Subcutaneous abdominal adipose tissue (tissue), 5 donors: ENCODE measurements around the gene ZBTB48.

Experiments used
- H3K27ac ChIP-seq: one replicate; pipeline ENCODE4 v1.7.0; 2013; ENCODE audit warnings: low read depth, mild to moderate bottlenecking, inconsistent platforms, low read length, moderate library complexity
- H3K27me3 ChIP-seq, 5 donors: one replicate each; pipeline ENCODE4 v1.7.0; 2013; ENCODE audit warnings: low read length in 5 of 5, inconsistent platforms in 1 of 5; ENCODE audit not compliant: control insufficient read depth in 5 of 5, insufficient read depth in 4 of 5
- H3K36me3 ChIP-seq, 5 donors: one replicate each; pipeline ENCODE4 v1.7.0; 2013; ENCODE audit warnings: low read length in 5 of 5; ENCODE audit not compliant: control insufficient read depth in 5 of 5, insufficient read depth in 5 of 5
- H3K4me1 ChIP-seq, 5 donors: one replicate each; pipeline ENCODE4 v1.7.0; 2013; ENCODE audit warnings: low read length in 5 of 5, mild to moderate bottlenecking in 3 of 5, moderate library complexity in 1 of 5; ENCODE audit not compliant: control insufficient read depth in 5 of 5, insufficient read depth in 5 of 5
- H3K4me3 ChIP-seq, 5 donors: one replicate each; pipeline ENCODE4 v1.7.0; 2013; ENCODE audit warnings: low read length in 5 of 5, low read depth in 1 of 5
- H3K9ac ChIP-seq, 5 donors: one replicate each; pipeline ENCODE4 v1.7.0; 2013; ENCODE audit warnings: low read length in 5 of 5, mild to moderate bottlenecking in 4 of 5, moderate library complexity in 3 of 5
- H3K9me3 ChIP-seq, 5 donors: one replicate each; pipeline ENCODE4 v1.7.0; 2013; ENCODE audit warnings: low read length in 5 of 5; ENCODE audit not compliant: control insufficient read depth in 5 of 5
- donor health status: healthy.
- donor health status: healthy.
- donor health status: healthy.
- donor health status: healthy.
- donor health status: healthy.

Gene ZBTB48

DNA sequence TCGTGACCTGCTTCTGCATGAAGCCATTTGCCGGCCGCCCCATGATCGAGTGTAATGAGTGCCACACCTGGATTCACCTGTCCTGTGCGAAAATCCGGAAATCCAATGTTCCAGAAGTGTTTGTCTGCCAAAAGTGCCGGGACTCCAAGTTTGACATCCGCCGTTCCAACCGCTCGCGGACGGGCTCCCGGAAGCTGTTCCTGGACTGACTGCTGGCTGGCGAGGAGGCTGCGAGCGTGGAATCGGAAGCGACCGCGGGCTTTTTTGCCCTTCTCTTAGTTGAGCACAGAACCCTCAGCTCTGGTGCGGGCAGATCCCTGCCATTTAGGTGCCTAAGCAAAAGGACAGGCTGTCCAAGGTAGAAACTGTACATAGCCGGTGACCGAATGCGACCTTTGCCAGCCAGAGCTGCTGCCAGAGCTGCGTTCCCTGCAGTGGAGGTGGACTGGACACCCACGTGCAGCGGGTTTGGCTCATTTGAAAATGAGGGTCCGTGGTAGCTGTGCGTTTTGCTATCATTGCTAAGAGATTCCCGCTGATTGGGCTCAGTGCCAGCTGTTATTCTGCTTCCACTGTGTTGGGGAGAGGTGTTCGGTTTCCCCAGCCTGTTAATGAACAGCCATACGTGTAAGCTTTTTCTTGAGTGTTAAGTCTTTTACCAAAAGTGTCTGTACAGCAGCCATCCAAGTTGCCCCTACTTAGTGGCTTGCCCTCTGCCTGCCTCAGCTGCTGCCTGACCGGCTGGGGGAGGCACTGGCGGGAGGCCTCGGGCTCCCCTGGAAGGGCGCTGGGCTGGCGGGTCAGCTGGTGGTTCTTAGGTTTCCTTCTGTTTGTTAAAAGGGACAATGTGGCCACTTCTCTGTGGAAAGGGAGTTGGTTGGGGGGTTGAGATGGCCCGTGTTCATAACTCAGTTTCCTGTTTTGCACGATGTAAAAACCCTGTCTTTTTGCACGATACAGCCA lies 41.9 kb downstream of the ZBTB48 start:
- peak overlapping the region in 3 of 5 donors; percentile 8 to 53 (median 16) for H3K9ac ChIP-seq
- peaks cover 8 to 64% (median 51%) of the 10 kb centered on the region in 5 donors for H3K4me1 ChIP-seq
- peak overlapping the region; percentile 95 for H3K27ac ChIP-seq
- H3K4me3 ChIP-seq: peak overlapping the region in 2 of 5 donors; percentile 13 to 25
- peaks cover 0 to 43% (median 29%) of the 10 kb centered on the region in 5 donors for H3K36me3 ChIP-seq
- no peaks in the 10 kb centered on the region for H3K27me3 ChIP-seq
- no peaks in the 10 kb centered on the region for H3K9me3 ChIP-seq

DNA sequence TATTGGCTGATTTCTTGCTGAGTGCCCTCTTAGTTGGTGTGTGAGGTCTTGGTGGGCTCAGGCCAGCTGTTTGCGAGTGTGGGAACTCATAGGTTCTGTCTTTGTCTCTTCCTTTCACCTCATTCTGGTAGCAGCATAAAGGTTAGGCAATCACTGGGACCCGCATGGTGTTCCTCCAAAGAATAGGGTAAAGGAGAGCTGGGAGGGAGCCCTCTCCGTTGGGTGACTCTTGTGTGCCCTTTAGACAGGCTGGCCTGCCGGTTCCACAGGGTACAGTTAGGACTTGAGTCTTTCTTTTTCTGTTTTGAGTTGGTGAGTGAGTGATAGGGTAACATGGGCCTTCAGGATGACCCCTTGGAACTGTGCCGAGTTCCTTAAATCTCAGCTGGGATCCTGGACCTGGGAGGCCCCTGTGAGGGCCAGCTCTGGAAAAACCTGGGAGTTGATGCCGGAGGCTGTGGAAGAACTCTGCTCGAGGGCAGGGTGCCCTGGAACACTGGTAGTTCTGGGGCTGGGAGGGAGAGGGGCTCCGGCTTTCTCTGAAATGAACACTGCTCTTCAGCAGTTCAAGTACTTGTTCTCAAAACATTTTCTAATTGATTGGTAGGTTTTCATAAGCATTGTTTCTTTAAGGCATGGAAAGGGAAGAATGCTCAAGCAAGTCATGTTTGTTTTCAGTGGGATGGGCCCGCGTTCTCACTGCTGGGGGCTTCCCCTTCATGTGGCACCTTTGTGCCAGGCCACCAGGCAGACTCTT lies 42.8 kb downstream of the ZBTB48 start:
- peak overlapping the region in 4 of 5 donors; percentile 8 to 56 (median 48) for H3K9ac ChIP-seq
- peaks cover 0 to 42% (median 31%) of the 10 kb centered on the region in 5 donors for H3K36me3 ChIP-seq
- peak overlapping the region; percentile 95 for H3K27ac ChIP-seq
- no peaks in the 10 kb centered on the region for H3K27me3 ChIP-seq
- peaks cover 10 to 64% (median 52%) of the 10 kb centered on the region in 5 donors for H3K4me1 ChIP-seq
- peak overlapping the region in 2 of 5 donors; percentile 13 to 25 for H3K4me3 ChIP-seq
- H3K9me3 ChIP-seq: no peaks in the 10 kb centered on the region

DNA sequence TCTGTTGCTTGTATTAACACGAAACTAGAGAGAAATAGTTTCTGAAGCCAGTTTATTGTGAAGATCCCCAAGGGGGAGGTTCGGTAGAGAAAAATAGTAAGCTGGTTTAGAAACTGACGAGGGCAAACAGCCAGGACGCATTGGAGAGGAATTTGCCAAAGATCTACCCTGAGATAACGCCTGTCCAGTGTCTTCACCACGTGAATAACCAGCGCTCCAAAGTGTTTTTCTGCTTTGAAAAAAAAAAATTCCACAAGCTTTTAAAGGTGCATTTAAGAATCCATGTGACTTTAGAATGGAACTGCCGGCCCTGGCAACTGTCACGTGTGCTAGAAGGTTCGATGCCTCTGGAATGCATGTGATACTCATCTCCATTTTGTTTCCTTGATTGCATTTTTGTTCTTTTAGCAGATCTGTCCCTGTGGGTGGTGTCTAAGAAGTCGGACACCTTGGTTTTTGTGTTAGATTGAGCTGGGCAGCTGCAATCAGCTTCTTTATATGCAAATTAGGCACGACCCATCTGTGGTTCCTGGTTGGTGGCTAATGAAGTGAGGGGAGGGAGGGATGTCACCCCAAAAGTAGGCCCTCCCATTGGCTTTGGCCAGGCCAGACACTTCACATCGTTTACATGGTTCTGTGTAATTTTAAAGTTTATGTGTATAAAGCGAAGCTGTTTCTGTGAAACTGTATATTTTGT lies 43.6 kb downstream of the ZBTB48 start:
- H3K4me3 ChIP-seq: no peak overlapping the region
- H3K9ac ChIP-seq: peak overlapping the region in 4 of 5 donors; percentile 8 to 56 (median 42)
- H3K9me3 ChIP-seq: no peaks in the 10 kb centered on the region
- no peaks in the 10 kb centered on the region for H3K27me3 ChIP-seq
- H3K4me1 ChIP-seq: peaks cover 9 to 56% (median 51%) of the 10 kb centered on the region in 5 donors
- peak overlapping the region; percentile 95 for H3K27ac ChIP-seq
- H3K36me3 ChIP-seq: peaks cover 0 to 43% (median 34%) of the 10 kb centered on the region in 5 donors

DNA sequence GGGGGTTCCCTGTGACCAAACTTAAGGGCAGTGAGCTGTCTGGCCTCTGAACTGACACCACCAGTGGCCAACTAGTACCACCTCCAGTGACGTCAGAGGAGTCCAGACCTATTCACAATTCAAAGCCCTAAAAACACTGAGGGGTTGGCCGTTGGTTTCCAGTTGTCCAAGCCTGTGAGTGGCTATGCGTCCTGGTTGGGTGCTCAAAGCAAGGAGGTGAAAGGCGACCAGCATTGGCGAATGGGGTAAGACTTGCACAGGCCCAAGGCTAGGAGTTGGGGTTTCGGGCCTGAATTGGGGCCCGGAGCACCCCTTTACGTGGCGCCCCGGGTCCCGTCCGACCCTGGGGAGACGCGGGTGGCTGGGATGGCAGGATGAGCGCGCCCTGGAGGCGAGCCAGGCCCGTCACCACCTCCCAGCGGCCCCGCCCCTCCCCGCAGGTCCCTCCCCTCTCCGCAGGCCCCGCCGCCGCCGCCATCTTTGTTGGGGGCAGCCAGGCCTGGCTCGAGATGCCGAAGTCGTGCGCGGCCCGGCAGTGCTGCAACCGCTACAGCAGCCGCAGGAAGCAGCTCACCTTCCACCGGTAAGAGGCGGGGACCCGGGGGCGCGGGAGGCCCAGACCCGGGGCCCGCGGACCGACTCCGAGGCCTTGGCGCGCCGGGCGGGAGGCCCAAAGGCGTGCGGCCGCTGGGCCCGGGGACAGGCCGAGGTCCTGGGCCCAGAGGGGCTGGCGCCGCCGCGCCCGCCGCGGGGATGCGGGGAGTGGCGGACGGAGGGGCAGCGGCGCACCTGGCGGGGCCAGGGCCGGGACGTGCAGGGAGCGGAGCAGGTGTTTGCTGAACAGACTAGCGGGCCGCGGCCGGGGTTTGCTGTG lies 45.2 kb downstream of the ZBTB48 start, which contains the start of gene THAP3:
Gene THAP3 (plus strand): TSS at position 159 of the 874 bp plus-strand sequence. CDS start 351 bp downstream, at position 510.
- H3K27me3 ChIP-seq: no peaks in the 10 kb centered on the region
- H3K4me1 ChIP-seq: peaks cover 9 to 56% (median 50%) of the 10 kb centered on the region in 5 donors
- peak within 1 kb of the TSS; percentile 56 to 84 (median 78) for H3K9ac ChIP-seq
- peaks cover 0 to 49% (median 43%) of the 10 kb centered on the region in 5 donors for H3K36me3 ChIP-seq
- peak within 1 kb of the TSS; percentile 95 for H3K27ac ChIP-seq
- H3K9me3 ChIP-seq: no peaks in the 10 kb centered on the region
- peak within 1 kb of the TSS; percentile 72 to 85 (median 84) for H3K4me3 ChIP-seq

DNA sequence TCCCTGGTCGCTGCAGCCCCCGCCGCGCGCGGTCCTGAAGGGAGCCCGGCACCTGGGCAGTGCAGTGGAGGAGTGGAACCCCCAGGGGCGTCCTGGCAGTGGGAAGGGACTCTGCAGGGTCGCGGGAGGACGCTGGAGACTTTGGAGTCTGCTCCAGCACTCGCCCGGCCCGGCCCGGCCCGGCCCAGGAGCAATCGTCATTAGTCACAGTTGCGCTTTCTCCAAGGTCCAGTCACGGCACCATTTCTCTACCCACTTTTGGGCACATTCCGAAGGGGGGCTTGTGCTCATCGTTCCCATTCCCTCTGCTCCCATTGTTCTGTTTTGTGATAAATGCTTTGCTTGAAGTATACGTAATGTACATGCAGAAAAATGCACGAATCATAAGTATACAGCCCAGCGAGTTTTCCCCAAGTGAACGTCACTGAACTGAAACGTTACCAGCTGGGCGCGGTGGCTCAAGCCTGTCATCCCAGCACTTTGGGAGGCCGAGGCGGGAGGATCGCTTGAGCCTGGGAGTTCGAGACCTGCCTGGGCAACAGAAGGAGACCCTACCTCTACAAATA lies 45.9 kb downstream of the ZBTB48 start:
- peak overlapping the region; percentile 72 to 85 (median 84) for H3K4me3 ChIP-seq
- peak overlapping the region in 4 of 5 donors; percentile 76 to 84 (median 80) for H3K9ac ChIP-seq
- H3K4me1 ChIP-seq: peaks cover 9 to 56% (median 50%) of the 10 kb centered on the region in 5 donors
- H3K9me3 ChIP-seq: no peaks in the 10 kb centered on the region
- no peaks in the 10 kb centered on the region for H3K27me3 ChIP-seq
- H3K36me3 ChIP-seq: peaks cover 0 to 49% (median 42%) of the 10 kb centered on the region in 5 donors
- H3K27ac ChIP-seq: peak overlapping the region; percentile 95

DNA sequence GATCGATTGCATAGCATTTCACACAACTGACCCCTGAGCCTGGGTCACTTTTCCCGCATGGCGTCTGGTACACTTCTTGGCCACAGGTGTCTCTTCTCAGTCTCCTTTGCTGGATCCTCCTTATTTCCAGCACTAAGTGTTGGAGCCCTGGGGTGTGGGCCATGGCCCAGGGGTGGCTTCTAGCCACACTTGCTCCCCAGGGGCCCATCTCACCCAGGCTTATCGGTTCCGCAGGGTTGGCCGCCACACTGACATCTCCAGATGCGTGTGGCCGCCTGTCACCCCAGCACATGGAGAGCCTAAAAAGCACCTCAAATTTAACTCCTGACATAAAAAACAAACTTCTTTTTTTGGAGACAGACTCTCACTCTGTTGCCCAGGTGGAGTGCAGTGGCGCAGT lies 47.2 kb downstream of the ZBTB48 start:
- no peak overlapping the region for H3K27ac ChIP-seq
- H3K9me3 ChIP-seq: no peaks in the 10 kb centered on the region
- H3K9ac ChIP-seq: no peak overlapping the region
- no peaks in the 10 kb centered on the region for H3K27me3 ChIP-seq
- H3K4me3 ChIP-seq: no peak overlapping the region
- peaks cover 7 to 49% (median 42%) of the 10 kb centered on the region in 5 donors for H3K4me1 ChIP-seq
- peaks cover 0 to 50% (median 33%) of the 10 kb centered on the region in 5 donors for H3K36me3 ChIP-seq

DNA sequence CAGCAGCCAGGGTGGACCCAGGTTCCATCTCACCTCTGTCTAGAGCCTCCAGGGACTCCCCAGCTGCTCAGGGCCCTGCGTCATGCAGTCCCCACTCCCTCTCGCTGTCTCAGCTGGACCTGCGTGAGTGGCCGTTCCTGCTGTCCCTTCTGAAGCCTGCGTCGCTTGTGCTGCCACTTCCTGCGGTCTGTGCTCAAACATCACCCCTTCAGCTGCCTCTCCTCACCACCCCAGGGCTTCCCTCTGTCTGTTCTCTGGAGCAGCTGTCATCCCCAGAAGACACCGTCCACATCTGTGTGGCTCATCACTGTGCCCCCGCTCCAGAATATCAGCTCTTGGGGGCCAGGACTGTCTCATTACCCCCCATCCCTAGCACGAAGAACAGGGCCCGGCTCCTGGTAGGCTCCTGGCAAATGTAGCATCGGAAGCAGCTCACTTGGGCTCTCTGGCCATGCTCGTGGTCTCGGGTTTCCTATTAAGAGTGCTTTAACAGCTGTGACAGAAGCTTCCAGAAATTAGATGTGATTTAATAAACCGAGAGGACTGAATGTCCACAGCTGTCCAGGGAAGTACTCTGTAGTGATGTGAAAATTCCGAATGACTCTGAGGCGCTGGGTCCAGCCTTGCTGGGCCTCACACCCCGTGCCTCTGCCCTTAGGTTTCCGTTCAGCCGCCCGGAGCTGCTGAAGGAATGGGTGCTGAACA lies 48.2 kb downstream of the ZBTB48 start:
- Histone ChIP-seq H3K9ac (peak overlapping the region in 2 of 5 donors; percentile 30 to 41), H3K9me3 (no peaks in the 10 kb centered on the region), H3K36me3 (peaks cover 0 to 50% (median 40%) of the 10 kb centered on the region in 5 donors), H3K4me3 (no peak overlapping the region), H3K27ac (no peak overlapping the region), H3K27me3 (no peaks in the 10 kb centered on the region), H3K4me1 (peaks cover 7 to 39% (median 33%) of the 10 kb centered on the region in 5 donors)

DNA sequence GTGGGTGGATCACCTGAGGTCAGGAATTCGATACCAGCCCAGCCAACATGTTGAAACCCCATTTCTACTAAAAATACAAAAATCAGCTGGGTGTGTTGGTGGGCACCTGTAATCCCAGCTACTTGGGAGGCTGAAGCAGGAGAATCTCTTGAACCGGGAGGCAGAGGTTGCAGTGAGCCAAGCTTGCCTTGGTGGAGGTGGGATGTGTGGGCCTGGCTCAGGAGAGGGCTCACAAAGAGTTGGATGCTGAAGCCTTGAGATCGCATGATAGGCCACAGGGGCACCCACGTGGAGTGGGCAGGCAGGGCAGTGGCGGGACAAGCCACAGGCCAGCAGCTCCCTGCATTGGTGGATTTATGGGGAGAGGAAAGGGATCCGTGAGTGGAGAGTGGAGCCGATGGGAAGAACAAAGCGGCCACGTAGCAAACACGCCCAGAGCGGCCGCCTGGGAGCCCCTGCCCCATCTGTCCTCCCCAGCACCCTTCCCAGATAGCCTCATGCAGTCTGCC lies 49.2 kb downstream of the ZBTB48 start:
- peak overlapping the region in 1 of 5 donors; percentile 41 for H3K9ac ChIP-seq
- no peak overlapping the region for H3K4me3 ChIP-seq
- peaks cover 0 to 59% (median 50%) of the 10 kb centered on the region in 5 donors for H3K36me3 ChIP-seq
- no peaks in the 10 kb centered on the region for H3K9me3 ChIP-seq
- no peaks in the 10 kb centered on the region for H3K27me3 ChIP-seq
- H3K4me1 ChIP-seq: peaks cover 5 to 30% (median 24%) of the 10 kb centered on the region in 5 donors
- no peak overlapping the region for H3K27ac ChIP-seq
